ENCODE measurements around the gene NADK.

NADK gene, protein sequence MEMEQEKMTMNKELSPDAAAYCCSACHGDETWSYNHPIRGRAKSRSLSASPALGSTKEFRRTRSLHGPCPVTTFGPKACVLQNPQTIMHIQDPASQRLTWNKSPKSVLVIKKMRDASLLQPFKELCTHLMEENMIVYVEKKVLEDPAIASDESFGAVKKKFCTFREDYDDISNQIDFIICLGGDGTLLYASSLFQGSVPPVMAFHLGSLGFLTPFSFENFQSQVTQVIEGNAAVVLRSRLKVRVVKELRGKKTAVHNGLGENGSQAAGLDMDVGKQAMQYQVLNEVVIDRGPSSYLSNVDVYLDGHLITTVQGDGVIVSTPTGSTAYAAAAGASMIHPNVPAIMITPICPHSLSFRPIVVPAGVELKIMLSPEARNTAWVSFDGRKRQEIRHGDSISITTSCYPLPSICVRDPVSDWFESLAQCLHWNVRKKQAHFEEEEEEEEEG

DNA sequence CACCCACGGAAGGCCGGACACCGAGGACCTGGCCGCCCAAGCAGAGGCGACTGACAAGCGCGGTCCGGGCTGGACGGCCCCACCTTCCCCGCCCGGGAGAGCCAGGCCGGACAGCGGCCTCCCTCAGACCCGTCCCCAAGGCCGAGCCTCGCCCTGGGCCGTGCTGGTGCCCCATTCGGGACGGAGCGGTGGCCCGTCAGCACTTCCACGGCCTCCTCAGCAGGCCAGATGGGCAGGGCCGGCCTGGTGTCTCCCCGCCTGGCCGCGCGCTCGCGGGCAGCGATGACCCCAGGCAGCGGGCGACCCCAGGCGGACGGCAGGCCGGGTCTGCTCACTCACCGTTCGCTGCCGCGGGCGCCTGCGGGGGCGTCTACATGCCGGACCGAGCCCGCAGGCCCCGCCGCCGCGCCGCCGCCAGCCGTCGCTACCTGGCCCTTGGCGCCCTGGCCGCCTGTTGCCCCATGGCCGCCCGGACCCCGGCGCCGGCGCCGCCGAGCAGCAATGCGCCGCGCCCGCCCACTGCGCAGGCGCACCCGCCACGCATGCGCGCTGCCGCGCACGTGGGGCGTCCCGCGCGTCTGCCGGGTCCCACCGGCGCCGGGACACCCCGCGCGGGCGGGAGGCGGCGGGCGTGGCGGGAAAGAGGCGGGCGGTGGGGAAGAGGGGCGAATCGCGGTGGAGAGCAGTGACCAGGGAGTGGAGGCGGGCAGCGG, at the start of gene NADK:
Gene NADK (minus strand): TSS at position 521 of the 713 bp plus-strand sequence. CDS start 13,064 bp downstream, outside the sequence.
- DNase-seq (ENCODE audit: low read depth, low spot score): no peak

GRCh38 chr1:1827089-1827848, 49.0 kb upstream of the NADK start:
- DNase-seq (ENCODE audit: low read depth, low spot score): no peak

GRCh38 chr1:1826356-1827088, 48.3 kb upstream of the NADK start:
- DNase-seq (ENCODE audit: low read depth, low spot score): no peak

GRCh38 chr1:1825217-1825616, 46.9 kb upstream of the NADK start:
- no peak for DNase-seq (ENCODE audit: low read depth, low spot score)

GRCh38 chr1:1819762-1820161, 41.5 kb upstream of the NADK start:
- DNase-seq (ENCODE audit: low read depth, low spot score): no peak

DNA sequence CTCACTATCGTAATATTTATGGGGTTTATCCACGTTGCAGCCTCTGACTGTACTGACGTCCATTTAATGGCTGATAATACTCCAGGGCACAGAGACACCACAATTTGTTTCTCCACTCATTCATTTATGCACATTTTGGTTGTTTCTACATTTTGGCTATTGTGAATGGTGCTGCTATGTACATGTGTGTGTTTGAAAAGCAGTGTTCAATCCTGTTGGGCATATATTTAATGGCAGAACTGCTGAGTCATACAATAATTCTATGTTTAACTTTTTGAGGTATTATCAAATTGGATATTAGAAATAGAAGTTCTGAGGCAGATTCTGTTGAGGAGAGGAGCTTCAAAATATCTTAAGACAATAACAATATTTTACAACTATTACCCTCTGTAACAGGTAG, 39.0 kb upstream of the NADK start:
- DNase-seq (ENCODE audit: low read depth, low spot score): no peak

- no peak for DNase-seq (ENCODE audit: low read depth, low spot score)
Observed at GRCh38 chr1:1815606-1816281, 37.5 kb upstream of the NADK start.

GRCh38 chr1:1809489-1809888, 31.2 kb upstream of the NADK start:
- no peak for DNase-seq (ENCODE audit: low read depth, low spot score)

DNA sequence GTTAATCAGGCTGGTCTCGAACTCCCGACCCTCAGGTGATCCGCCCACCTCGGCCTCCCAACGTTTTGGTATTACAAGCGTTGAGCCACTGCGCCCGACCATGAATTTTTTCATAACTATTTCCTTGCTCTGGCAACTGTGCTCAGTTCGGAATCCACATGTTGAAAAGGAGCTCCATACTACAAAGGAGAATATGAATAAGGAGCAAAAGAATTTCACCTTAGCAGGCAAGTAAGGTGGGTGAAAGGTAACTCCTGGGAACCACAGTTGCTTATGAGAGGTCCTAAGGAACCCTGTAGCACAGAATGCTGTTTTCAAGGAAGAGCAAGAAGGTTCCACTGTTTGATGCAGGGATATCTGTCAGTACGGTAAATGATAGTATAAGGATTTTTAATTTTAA, 29.9 kb upstream of the NADK start:
- DNase-seq (ENCODE audit: low read depth, low spot score): no peak

GRCh38 chr1:1806890-1807289, 28.6 kb upstream of the NADK start:
- DNase-seq (ENCODE audit: low read depth, low spot score): no peak

- DNase-seq (ENCODE audit: low read depth, low spot score): no peak
Observed at GRCh38 chr1:1804301-1804700, 26.0 kb upstream of the NADK start.

DNA sequence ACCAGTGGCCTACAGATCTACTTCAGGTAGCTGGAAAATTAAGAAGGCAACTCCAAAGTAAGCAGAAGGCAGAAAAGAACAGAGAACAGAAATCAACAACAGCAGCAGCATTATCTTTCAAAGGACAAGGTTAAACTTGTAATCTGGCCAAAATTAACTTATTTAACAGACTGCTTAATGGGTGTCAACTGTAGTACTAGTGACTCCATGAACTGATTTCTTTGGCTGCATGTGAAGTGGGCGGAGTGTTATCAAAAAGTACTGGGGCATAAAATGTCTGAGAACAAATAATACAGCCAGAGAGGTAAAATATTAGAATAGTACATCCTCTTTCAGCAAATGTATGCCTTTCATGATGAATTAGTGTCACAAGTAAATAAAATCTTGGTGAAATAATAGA, 24.6 kb upstream of the NADK start:
- no peak for DNase-seq (ENCODE audit: low read depth, low spot score)

DNA sequence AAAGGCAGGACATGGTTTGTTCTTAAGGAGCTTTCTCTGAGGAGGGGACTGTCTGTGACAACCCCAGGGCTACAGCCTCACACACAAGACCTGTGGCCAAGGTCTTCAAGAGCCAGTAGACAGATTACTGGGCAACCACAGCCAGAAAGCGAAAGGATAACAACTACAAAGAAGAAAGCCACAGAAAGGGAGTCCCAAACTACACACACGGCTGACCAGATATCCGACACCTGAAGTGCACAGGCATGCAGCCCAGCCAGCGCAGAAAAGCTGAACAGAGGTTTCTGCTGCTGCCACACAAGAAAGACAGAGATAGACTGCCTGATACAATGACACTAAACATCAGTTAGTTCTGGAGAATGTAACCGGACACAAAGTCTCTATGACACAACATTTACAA, 21.4 kb upstream of the NADK start:
- DNase-seq (ENCODE audit: low read depth, low spot score): no peak

GRCh38 chr1:1797731-1798341, 19.6 kb upstream of the NADK start:
- no peak for DNase-seq (ENCODE audit: low read depth, low spot score)

DNA sequence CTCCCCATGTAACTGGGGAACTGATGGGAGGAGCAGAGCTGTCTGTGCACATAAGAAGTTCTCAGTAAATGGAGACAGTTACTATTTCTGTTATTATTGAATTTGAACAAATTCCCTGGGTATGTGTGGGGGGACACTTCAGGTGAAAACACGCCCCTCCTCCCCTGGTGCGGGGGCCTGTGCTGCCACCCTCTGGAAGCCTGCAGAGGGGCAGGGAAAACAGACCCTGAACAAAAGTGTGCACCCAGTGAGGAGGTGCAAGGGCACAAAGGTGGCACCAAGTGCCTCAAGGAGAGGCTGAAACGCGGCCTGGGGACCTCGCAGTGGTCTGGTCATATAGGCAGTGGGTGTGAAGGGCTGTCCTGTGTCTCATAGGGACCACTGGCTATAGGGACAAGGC, 18.2 kb upstream of the NADK start:
- DNase-seq (ENCODE audit: low read depth, low spot score): no peak

- no peak for DNase-seq (ENCODE audit: low read depth, low spot score)
Observed at GRCh38 chr1:1794999-1795398, 16.7 kb upstream of the NADK start.

GRCh38 chr1:1793481-1794244, 15.4 kb upstream of the NADK start:
- no peak for DNase-seq (ENCODE audit: low read depth, low spot score)

DNA sequence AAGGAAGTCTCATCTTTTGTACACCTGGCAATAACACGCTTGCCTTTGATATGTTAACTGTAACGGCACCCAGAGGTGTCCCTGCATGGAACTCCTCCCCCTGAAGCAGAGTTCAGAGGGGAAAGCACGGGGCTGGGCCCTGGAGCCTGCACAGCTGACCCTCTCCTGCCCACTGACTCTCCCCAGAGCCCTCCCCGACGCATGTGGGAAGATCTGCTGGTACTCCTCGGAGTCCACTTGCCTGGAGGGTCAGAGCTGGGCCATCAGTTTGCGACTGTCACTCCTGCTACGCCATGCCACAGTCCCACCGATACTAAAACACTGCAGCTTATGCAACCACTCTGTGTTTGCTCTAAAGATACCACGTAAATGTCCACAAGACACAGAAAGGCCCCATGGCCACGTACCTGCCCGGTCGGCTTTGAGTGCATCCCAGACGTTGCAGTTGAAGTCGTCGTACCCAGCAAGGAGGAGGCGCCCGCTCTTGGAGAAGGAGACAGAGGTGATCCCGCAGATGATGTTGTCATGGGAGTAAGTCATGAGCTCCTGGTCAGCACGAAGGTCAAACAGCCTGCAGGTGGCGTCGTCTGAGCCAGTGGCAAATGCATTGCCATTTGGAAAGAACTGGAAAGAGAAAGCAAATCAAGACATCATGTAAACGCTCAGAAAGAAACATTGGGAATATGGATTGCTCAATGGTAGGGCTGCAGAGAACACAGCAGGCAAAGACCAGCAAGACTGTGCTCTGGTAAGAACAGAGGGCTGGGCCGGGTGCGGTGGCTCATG, 10.6 kb upstream of the NADK start:
- no peak for DNase-seq (ENCODE audit: low read depth, low spot score)

- DNase-seq (ENCODE audit: low read depth, low spot score): no peak
Observed at GRCh38 chr1:1788136-1788535, 9.9 kb upstream of the NADK start.
